Activated CD8-positive, alpha-beta T cell treated with anti-CD3 and anti-CD28 coated beads, Interleukin-2, amount 10 ng/mL, durations not matched to agents 7 days and 5 days (primary cell): ENCODE results near the gene PRODH2. TPM values are rescaled to one million over a fixed set of nuclear protein-coding genes. Genes with fewer than 3 reads are reported as not detected.
"Not testable (repeated sequence)": the region's sequence is repeated elsewhere in the genome, so short reads cannot be mapped to it uniquely, and the experiment has no call there.

ENCODE experiments used
- ATAC-seq: fragments of 150-1000 bp; cut with Tn5 transposase; one replicate; pipeline ENCODE4 v1.10.0; 2021; ENCODE audit warnings: moderate library complexity
- CTCF ChIA-PET: fragments of 350-600 bp; sonication (Branson Sonifier 250); formaldehyde crosslinking; loops from one replicate; lab custom pipeline; 2021; ENCODE audit warnings: antibody characterized with exemption; lab: Charles Lee
- POLR2A ChIA-PET: fragments of 350-600 bp; sonication (Branson Sonifier 250); formaldehyde crosslinking; loops from one replicate; lab custom pipeline; 2021; ENCODE audit warnings: antibody characterized with exemption; lab: Charles Lee
- DNase-seq: peaks from one replicate; pipeline ENCODE4 v3.0.0-alpha.2; 2020
- H3K27ac Mint-ChIP-seq: one replicate; pipeline ENCODE4 v1.8.0; 2021; ENCODE audit warnings: mild to moderate bottlenecking, mixed read lengths
- H3K27me3 Mint-ChIP-seq: one replicate; pipeline ENCODE4 v1.8.0; 2021; ENCODE audit warnings: low read depth, mixed read lengths
- H3K36me3 Mint-ChIP-seq: one replicate; pipeline ENCODE4 v1.8.0; 2021; ENCODE audit warnings: low read depth, mixed read lengths
- H3K4me1 Mint-ChIP-seq: one replicate; pipeline ENCODE4 v1.8.0; 2021; ENCODE audit warnings: low read depth, mixed read lengths
- H3K4me3 Mint-ChIP-seq: one replicate; pipeline ENCODE4 v1.8.0; 2021; ENCODE audit warnings: mild to moderate bottlenecking, mixed read lengths
- H3K9me3 Mint-ChIP-seq: one replicate; pipeline ENCODE4 v1.8.0; 2022; ENCODE audit warnings: mixed read lengths; ENCODE audit not compliant: insufficient read depth
- total RNA-seq, 2 experiments: library from RNA; stranded (reverse); gene quantifications; one replicate each; pipeline ENCODE4 v1.2.3, GENCODE V29; 2021

PRODH2 gene
- total RNA-seq, 2 experiments from 2014 or later, result not detected

GRCh38 chr19:35811317-35812219 is 1.1 kb downstream of the PRODH2 start:
- H3K9me3 Mint-ChIP-seq, result no peaks in the 10 kb centered on the region
- H3K27me3 Mint-ChIP-seq, result no peaks in the 10 kb centered on the region
- no peak overlapping the region for H3K27ac Mint-ChIP-seq
- H3K36me3 Mint-ChIP-seq, result no peaks in the 10 kb centered on the region
- H3K4me1 Mint-ChIP-seq, result no peaks in the 10 kb centered on the region
- POLR2A ChIA-PET, result no interaction called here
- CTCF ChIA-PET, result no interaction called here
- ATAC-seq (no peak), DNase-seq (no peak)
- H3K4me3 Mint-ChIP-seq, result no peak overlapping the region

DNA sequence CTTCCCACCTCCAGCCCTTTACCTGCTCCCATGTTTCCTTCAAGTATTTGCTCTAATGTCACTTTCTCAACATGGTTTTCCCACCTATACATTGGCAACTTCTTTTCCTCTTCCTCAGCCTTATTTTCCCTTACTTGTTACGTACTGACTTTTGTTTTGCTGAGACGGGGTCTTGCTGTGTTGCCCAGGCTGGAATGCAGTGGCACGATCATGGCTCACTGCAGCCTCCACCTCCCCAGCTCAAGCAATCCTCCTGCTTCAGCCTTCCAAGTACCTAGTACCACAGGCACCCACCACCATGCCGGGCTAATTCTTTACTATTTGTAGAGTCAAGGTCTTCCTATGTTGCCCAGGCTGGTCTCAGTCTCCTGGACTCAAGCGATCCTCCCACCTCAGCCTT is 5.0 kb downstream of the PRODH2 start:
- Mint-ChIP-seq H3K27ac (no peak overlapping the region), H3K27me3 (no peaks in the 10 kb centered on the region), H3K9me3 (no peaks in the 10 kb centered on the region), H3K4me1 (peaks cover 12% of the 10 kb centered on the region), H3K4me3 (no peak overlapping the region), H3K36me3 (no peaks in the 10 kb centered on the region)
- ChIA-PET CTCF (no interaction called here), POLR2A (no interaction called here)
- DNase-seq (no peak), ATAC-seq (no peak)

DNA sequence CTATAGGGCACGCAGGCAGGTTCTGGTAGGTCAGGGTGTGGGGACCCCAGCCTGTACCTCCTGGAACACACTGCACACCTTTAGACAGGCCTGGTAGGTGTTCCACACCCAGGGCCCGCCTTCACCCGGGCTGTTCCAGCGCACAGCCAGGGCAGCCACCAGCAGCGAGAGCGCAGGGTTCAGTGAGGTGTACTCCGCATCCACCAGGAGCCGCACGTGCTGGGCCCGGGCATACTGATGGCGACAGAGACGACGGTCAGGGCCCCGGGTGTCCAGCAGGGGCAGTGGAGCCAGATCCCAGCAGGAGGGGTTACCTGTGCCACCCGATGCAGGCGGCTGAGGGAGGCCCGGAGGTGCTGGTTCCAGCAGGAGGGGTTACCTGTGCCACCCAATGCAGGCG is 6.0 kb downstream of the PRODH2 start:
- Mint-ChIP-seq H3K4me1 (peaks cover 12% of the 10 kb centered on the region), H3K27me3 (peaks cover 3% of the 10 kb centered on the region), H3K4me3 (no peak overlapping the region), H3K36me3 (no peaks in the 10 kb centered on the region), H3K9me3 (no peaks in the 10 kb centered on the region), H3K27ac (no peak overlapping the region)
- ChIA-PET CTCF (no interaction called here), POLR2A (no interaction called here)
- no peak for DNase-seq
- ATAC-seq, result no peak

- H3K4me1 Mint-ChIP-seq, result peaks cover 12% of the 10 kb centered on the region
- H3K27ac Mint-ChIP-seq, result no peak overlapping the region
- peaks cover 3% of the 10 kb centered on the region for H3K27me3 Mint-ChIP-seq
- H3K36me3 Mint-ChIP-seq, result no peaks in the 10 kb centered on the region
- CTCF ChIA-PET, result no interaction called here
- DNase-seq (no peak), ATAC-seq (no peak)
- POLR2A ChIA-PET, result no interaction called here
- no peaks in the 10 kb centered on the region for H3K9me3 Mint-ChIP-seq
- no peak overlapping the region for H3K4me3 Mint-ChIP-seq
Measured at GRCh38 chr19:35805526-35806102, 7.0 kb downstream of the PRODH2 start.

DNA sequence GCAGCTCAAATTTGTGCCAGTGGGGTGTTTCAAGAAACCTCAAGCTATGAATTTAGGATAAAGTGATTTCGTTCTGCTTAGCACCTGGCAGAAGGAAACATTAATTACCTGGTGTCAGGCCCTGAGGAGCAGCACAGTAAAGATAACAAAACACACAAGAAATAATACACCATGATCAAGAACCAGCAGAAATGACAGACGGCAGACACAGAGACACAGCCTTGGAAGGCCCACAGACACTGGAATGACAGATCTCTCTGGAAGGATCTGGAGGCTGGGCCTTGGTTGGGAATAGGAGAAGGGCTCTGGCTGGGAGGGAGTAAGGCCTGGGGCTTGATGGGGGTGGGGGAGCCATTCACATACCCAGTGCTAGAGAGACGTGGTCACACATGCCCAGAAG is 10.8 kb downstream of the PRODH2 start:
- Mint-ChIP-seq H3K36me3 (no peaks in the 10 kb centered on the region), H3K27ac (no peak overlapping the region), H3K4me3 (no peak overlapping the region), H3K4me1 (peaks cover 15% of the 10 kb centered on the region), H3K27me3 (peaks cover 19% of the 10 kb centered on the region), H3K9me3 (no peaks in the 10 kb centered on the region)
- POLR2A ChIA-PET, result no interaction called here
- DNase-seq, result no peak
- CTCF ChIA-PET, result no interaction called here
- ATAC-seq, result no peak

GRCh38 chr19:35797663-35798062 is 15.0 kb downstream of the PRODH2 start:
- H3K4me3 Mint-ChIP-seq, result no peak overlapping the region
- POLR2A ChIA-PET, result no interaction called here
- H3K36me3 Mint-ChIP-seq, result no peaks in the 10 kb centered on the region
- DNase-seq (no peak), ATAC-seq (no peak)
- H3K4me1 Mint-ChIP-seq, result peaks cover 2% of the 10 kb centered on the region
- no peak overlapping the region for H3K27ac Mint-ChIP-seq
- no peaks in the 10 kb centered on the region for H3K9me3 Mint-ChIP-seq
- peaks cover 31% of the 10 kb centered on the region for H3K27me3 Mint-ChIP-seq
- CTCF ChIA-PET, result no interaction called here

GRCh38 chr19:35796645-35797542 is 15.8 kb downstream of the PRODH2 start:
- no peaks in the 10 kb centered on the region for H3K9me3 Mint-ChIP-seq
- no peaks in the 10 kb centered on the region for H3K36me3 Mint-ChIP-seq
- no peak overlapping the region for H3K27ac Mint-ChIP-seq
- peaks cover 2% of the 10 kb centered on the region for H3K4me1 Mint-ChIP-seq
- no peak overlapping the region for H3K4me3 Mint-ChIP-seq
- ChIA-PET POLR2A (no interaction called here), CTCF (interaction anchor here (0.7 kb wide), 1 partner anchor 104 kb away, joined by 3 read pairs; no protein-coding TSS in a partner anchor)
- no peak for DNase-seq
- H3K27me3 Mint-ChIP-seq, result peaks cover 32% of the 10 kb centered on the region
- no peak for ATAC-seq

DNA sequence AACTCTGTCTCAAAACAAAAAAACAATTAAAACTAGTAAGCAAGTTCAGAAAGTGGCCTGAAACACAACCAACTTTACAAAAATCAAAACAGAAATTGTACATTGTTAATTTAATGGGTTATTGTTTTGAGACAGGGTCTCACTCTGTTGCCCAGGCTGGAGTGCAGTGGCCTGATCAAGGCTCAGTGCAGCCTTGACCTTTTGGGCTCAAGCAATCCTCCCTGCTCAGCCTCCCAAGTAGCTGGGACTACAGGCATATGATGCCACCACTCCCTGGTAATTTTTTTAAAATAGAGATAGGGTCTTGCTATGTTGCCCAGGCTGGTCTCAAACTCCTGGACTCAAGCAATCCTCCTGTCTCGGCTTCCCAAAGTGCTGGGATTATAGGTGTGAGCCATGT is 17.1 kb downstream of the PRODH2 start:
- POLR2A ChIA-PET, H3K4me1 Mint-ChIP-seq, H3K27ac Mint-ChIP-seq, H3K36me3 Mint-ChIP-seq, H3K9me3 Mint-ChIP-seq, H3K4me3 Mint-ChIP-seq, CTCF ChIA-PET, DNase-seq, ATAC-seq: not testable (repeated sequence)
- peaks cover 29% of the 10 kb centered on the region for H3K27me3 Mint-ChIP-seq

GRCh38 chr19:35793381-35794165 is 19.1 kb downstream of the PRODH2 start:
- Mint-ChIP-seq H3K27ac (no peak overlapping the region), H3K9me3 (no peaks in the 10 kb centered on the region), H3K4me1 (peaks cover 2% of the 10 kb centered on the region), H3K36me3 (no peaks in the 10 kb centered on the region), H3K4me3 (no peak overlapping the region), H3K27me3 (peaks cover 27% of the 10 kb centered on the region)
- ChIA-PET CTCF (no interaction called here), POLR2A (no interaction called here)
- DNase-seq (no peak), ATAC-seq (no peak)

DNA sequence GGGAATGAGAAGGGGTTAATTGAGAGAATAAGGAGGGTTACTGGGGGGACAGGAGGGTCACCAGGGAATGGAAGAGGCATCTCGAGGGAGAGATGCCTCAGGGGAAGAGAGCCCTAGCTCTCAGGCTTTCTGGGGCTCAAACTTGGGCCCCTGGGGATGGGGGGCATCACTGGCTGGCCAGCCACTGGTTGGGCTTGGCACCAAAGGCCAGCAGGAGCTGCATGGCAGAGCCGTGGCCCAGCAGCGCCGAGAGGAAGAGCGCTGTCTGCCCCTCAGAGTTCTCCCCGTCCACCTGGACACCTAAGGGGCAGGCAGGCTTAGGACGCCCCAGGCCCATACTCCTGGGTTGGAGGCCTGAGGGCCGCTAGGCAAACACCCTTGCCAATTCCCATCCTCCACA is 19.8 kb downstream of the PRODH2 start:
- H3K27me3 Mint-ChIP-seq, result peaks cover 23% of the 10 kb centered on the region
- no peak overlapping the region for H3K4me3 Mint-ChIP-seq
- no peaks in the 10 kb centered on the region for H3K9me3 Mint-ChIP-seq
- no peak overlapping the region for H3K27ac Mint-ChIP-seq
- DNase-seq, result no peak
- ChIA-PET POLR2A (no interaction called here), CTCF (no interaction called here)
- H3K36me3 Mint-ChIP-seq, result no peaks in the 10 kb centered on the region
- peaks cover 2% of the 10 kb centered on the region for H3K4me1 Mint-ChIP-seq
- no peak for ATAC-seq

- Mint-ChIP-seq H3K9me3 (no peaks in the 10 kb centered on the region), H3K4me3 (no peak overlapping the region), H3K4me1 (no peaks in the 10 kb centered on the region), H3K27ac (no peak overlapping the region), H3K36me3 (no peaks in the 10 kb centered on the region), H3K27me3 (peaks cover 18% of the 10 kb centered on the region)
- ChIA-PET POLR2A (no interaction called here), CTCF (no interaction called here)
- DNase-seq, result no peak
- ATAC-seq, result no peak
Measured at GRCh38 chr19:35792312-35792711, 20.3 kb downstream of the PRODH2 start.
